HuH-7 (cell line): ENCODE results near the gene AP1G2.
"Not testable (repeated sequence)": the region's sequence is repeated elsewhere in the genome, so short reads cannot be mapped to it uniquely, and the experiment has no call there.

Experiments
- DNase-seq: peaks from one replicate; pipeline ENCODE4 v3.0.0; 2011; ENCODE audit warnings: low spot score

The AP1G2 gene

DNA sequence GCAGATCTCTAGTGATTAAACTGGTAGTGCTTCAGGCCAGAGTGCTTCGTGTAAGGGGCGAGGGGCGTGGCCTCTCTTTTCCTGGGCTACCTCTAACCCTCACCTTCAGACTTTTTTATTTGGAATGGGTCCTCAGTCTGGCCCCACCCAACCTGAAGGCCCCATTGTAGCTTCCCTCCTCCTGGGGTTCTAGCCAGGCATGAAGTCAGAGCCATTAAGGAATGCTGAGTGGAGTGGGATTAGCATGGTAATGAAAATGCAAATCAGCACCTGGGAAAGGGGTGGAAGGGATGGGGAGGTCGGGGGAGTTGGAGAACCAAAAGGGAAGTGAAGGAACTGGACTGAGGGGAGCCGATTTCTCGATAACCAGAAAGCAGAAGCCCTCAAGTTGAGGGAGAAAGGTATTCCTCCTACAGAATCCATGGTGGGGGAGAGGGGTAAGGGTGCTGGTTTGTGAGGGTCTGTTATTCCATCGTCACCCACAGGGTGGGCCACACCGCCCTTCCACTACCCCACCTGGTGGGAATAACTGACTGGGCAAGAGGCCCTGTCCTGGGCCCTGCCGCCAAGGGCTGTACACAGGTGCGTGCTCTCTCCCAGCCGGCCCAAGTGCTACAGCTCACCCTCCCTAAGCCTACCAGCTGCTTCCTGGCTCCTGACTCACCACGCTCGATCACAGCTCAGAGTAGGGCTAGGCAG, 30.1 kb downstream of the AP1G2 start:
- no peak for DNase-seq

DNA sequence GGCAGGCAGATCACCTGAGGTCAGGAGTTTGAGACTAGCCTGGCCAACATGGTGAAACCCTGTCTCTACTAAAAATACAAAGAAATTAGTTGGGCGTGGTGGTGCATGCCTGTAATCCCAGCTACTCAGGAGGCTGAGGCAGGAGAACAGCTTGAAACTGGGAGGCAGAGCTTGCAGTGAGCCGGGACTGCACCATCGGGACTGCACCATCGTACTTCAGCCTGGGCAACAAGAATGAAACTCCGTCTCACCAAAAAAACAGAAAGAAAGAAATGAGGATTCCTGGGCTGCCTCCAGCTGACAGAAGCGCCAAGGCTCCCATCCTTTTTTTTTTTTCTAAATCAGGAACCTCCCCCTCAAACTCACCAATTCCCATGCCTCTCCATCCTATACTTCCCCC, 30.7 kb downstream of the AP1G2 start:
- not testable (repeated sequence) for DNase-seq

DNA sequence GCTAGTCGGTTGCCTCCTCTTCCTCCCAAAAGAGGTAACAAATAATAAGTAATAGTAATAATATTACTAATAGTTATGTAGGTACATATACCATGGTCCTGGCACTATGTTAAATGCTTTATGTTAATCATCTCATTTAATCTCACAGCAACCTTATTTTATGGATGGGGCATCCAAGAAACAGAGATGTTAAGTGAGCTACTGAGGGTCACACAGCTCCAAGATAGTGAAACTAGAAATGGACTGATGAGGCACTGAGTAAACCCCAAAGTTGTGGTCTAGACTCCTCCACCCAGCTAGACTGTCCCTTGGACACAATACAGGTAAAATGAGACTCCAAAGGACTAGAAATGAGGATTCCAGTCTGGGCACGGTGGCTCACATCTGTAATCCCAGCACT, 31.1 kb downstream of the AP1G2 start:
- DNase-seq = no peak

DNA sequence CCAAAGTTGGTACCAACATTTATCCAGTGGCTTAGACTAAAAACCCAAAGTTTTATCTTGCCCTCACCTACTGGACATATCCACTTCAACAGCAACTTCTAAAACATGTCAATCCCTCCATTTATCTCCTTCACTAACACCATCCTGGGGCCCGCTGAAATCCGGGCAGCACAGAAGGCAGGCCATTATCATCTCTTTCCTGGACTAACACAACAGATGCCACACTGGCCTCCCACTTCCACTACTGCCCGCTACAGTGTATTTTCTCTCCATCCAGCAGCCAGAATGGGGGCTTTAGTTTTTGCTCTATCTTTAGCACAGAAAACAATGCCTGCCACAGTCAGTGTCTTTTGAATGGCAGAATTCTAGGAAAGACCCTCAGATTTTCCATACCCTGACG, 31.6 kb downstream of the AP1G2 start:
- no peak for DNase-seq

DNA sequence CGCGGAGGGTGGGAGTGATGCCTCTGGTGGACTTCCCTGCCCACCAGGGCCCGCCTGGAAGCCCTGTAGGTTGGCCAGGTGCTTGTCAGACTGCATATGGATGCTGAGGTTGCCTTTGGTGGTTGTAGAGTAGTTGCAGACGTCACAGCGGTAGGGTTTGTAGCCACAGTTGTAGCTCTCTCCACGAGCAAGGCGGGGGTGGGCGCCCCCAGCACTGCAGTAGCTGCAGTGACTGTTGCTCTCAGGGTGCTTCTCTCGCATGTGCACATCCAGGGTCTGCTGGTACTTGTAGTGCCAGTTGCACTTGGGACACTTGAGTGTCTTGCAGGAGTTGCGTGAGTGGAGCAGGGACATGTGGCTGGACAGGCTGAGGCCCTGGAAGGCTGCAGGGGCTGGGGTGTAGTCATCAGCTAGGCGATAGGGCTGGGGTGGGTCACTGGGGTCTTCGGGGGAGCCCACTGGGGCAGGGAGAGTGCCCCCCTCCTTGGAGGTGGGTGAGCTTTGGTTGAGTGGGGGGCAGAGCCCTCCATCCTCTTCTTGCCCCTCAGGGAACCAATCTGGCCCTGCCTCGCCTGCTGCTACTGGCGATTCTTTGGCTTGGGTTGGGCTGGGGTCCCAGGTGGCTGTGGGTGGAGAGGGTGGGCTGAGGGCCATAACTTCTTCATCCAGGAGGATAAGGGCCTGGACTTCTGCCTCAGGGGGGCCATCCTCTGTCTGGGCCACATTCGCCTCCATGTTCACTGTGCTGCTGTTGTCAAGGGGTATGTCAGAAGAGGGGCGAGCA, 33.7 kb downstream of the AP1G2 start:
- no peak for DNase-seq

DNA sequence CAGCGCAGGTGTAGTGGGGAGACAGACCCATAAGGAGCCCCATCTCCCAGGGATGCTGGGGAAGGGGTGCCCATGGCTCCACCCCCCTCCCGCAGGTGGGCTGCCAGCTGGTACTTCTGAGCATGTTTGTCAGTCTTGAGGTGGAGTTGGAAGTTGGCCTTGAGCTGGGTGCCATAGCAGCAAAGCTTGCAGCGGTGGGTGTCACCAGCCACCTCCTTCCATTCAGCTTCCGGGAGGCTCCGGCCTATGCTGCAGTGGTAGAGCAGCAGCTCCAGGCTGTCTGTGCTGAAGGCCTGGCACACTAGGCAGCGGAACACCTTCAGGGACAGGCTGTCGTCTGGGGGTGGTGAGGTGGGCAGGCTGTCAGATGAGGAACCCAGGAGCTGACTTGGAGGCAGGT, 34.9 kb downstream of the AP1G2 start:
- DNase-seq = no peak

DNA sequence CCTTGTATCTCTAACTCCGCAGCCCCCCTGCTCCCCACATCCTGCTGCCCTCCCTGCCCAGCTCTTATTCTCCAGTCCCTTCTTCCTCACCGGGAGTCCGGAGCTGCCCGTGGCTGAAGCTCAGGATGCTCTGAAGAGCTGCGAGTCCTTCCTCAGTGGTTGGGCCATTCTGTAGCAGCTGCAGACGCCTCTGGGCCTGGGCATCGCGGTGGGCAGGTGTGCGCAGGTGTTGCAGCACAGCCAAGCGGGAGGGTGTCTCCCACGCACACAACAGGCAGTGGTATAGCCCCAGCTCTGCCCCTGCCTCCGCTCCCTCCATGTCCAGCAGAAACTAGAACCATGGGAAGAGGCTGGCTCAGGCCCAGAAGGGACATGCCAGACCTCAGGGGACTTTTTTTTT, 36.2 kb downstream of the AP1G2 start:
- no peak for DNase-seq

DNA sequence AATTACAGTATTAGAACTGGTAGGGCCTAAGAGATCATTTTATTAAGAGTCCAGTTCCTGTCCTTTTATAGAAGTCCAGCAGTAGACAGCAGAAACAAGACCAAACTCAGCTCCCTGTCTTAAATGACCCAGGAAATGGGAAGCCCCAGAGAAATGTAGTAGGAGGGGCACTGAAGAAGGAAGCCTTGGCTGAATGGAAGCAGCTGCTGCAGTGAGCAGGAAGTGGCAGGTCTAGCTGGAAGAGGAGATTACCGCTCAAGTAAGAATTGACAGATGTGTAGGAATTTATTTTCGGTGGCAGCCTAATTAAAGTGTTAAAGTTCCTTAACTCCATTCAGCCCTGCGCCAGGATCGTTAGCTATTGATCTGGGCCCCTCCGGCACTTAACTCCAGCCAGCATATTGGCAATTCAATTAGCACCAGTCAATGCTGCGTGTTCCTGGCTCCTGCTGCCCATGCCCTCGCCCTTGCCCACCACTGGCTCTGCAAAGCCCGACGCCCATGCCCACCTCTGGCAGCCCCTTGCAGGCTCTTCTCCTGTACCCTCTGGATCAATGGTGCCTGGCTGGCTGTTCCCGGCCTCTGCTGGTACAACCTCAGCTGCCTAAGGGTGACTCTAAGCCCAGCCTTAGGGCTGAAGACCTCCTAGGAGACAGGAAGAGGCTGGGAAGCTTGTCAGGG, 37.1 kb downstream of the AP1G2 start:
- DNase-seq = no peak

DNA sequence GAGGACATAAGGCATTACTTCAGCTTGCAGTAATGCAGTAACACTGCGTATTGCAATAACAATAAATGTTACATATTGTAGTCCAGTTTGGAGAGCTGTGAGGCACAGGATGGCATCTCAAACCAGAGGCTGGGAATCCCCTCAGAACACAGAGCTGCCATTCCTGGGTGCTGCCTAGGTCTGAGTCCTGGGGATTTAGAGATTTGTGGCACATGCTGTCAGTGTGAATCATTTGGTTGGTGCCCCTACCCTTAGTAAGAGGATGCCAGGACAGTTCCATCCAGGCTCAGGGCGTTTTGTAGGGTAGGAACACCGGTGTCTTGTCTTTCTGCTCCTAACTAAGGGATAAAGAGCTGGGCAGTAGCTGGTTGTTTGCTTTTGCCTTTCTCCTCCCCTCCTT, 38.6 kb downstream of the AP1G2 start:
- no peak for DNase-seq

DNA sequence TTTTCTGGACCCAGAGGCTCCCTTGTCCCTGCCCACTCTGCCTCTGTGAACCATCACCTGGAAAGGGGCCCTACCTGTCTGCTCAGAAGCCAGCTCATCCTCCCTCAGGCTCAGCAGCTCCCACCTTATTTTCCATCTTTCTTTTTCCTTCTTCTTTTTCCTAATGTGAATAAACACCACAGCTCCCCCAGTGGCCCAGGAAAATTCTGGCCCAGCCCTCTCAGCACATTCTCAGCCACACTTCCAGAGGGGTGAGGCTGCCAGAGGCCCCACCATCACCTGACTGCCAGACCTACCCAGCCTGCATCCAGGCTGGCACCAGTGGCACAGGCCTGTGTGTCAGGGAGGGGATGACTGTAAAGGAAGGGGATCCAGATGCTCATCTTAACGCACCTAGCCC, 39.0 kb downstream of the AP1G2 start:
- DNase-seq = peak; percentile 29

DNA sequence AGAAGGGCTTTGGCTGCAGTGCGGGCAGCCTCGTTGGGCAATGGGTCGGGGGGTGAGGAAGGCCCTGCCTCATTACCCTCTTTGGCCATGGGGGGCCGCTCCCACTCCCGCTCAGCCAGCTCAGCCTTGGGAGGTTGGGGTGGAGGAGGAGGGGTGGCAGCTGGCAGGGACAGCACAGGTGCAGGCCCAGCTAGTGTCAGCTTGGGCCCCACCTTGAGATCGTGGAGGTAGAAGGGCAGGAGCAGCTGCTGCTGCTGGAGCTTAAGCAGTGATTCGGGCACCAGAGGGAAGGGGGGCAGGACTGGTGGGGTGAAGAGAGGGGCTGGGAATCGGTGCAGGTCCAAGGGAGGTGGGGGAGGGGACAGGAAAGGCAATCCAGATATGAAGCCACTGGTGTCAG, 42.0 kb downstream of the AP1G2 start:
- no peak for DNase-seq

DNA sequence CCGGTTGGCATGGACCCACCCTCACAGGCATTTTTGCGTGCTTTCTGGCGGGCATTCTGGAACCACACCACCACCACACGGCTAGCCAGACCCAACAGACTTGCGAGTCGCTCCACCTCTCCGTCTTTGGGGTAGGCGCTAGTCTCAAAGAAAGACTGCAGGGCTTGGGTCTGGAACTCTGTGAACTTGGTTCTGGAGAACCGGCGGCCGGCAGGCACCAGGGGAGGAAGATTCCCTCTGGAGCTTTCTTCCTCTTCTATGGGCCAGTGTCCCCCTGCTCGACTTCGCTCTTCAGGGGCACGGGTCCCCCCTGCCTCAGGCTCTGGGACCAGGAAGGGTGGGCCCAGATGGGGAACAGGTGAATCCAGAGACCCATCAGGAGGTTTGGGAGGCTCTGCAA, 42.6 kb downstream of the AP1G2 start:
- DNase-seq = no peak

DNA sequence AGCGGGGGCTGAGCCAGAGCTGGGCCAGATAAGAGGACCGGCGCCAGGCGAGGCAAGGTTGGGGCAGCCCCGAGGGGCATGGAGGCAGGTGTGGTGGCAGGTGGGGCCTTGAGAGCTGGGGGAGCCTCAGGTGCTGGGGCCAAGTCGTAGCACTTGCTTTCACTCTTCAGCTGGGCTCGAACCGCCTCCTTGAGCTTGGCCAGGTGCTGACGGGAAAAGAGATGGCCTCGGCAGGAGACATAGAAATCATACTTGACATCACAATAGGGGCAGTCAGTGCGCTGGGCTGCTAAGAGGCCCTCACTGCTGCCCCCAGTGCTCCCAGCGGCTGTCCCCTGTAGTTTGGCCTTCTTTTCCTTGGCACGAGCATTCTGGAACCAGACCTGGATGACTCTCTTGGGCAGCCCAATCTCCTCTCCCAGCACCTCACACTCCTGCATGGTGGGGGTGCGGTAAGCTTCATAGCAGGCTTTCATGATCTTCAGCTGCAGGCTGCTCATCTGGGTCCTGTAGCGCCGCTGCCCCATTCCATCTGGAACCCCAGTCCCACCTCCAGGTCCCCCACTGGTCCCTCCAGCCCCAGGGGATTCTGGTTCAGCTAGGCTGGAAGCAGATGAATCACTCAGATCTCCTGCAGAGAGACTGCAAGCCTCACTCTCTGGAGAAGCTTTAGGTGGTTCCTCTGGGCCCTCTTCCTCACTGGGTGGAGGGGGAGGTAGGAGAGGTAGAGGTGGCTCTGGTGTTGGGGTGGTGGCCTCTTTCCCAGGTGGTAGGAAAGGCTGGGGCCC, 44.2 kb downstream of the AP1G2 start:
- DNase-seq = no peak

DNA sequence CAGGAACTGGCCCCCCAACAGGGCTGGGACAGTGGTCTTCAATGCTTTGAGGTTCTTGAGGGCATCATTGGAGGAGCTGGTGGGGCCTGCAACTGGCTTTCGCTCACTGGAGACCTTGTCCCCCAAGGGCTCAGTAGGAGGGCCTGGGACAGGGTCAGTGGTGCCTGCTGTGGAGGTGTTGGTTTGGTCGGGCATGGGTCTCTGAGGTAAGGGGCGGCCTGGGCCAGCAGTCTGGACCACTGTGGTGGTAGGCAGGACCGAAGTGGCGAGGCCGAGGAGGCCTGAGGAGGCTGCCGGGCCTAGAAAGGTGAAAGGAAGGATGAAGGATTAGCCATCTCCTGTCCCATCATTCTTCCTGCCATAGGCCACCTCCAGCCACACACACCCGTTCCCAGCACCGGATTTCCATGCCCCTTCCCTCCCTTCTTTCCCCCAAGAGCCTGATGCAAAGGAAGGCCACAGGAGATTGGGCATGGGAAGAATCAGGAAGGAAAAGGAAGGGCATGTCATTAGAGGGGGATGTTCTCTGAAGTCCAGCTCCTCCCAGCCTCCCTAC, 44.9 kb downstream of the AP1G2 start:
- no peak for DNase-seq

DNA sequence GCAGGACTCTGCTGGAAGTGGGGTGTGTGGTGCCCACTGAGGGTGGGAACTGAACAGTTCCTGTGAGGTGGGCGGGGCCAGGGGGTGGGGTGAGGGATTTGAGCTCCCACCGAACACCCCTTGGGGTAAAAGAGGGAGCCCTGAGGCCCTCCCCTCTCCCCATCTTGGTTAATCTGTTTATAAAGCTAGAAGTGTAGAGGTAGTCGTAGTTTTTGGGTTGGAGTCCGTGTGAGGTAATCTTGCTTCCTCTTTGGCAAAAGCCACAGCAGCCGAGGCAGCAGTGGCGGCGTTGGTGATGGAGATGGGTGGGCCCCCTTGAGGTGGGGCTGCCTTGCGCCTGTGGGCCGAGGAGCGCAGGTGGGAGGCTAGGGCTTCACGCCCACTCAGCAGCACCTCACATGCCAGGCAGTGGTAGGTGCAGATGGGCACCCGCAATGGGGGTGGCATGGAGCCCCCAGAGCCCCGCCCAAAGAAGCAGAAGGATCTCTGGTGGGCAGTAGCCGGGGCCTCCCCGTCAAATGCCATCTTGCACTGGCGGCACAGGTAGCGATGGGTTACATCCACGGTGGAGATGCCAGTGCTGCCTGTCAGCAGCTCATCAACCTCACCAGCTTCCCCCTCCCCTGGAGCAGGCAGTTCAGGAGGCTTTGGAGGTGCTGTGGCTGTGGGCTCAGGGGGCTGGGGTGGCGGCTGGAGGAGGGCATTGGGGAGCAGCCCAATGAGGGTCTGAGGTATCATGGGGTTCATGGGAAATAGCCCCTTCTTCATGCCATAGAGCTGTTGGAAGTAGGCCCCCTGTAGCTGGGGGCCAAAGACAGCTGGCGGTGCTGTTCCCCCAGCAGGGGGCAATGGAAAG, 45.6 kb downstream of the AP1G2 start:
- DNase-seq = no peak

DNA sequence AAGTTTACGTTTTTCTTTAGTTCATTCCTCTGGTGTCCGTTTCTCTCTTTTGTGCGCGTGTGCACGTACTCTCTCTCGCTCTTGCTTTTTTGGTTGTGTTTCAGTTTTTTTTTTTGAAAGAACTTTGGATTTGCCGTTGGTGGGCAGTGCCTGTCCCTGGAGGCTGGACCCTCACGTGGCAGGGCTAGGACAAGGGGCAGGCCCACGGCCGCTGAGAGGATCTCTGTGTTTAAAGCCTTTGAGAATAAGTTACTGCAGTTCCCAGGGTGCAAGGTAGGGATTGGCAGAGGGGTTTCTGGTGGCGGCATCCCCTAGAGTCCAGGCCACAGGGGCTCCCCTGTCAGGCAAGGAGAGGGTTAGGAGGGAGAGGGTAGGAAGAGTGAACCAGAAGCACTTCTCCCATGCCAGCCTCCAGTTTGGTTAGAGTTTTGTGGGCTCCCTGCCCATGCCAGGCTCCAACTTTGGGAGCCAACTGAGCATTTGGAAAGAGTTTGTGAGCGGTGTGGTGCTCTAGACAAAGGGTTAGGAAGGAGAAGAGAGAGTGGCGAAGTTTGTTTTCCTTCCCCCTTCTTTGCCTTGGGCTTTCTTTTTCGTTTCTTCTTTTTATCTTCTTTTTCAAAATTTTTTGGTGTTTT, 46.6 kb downstream of the AP1G2 start:
- DNase-seq = no peak

DNA sequence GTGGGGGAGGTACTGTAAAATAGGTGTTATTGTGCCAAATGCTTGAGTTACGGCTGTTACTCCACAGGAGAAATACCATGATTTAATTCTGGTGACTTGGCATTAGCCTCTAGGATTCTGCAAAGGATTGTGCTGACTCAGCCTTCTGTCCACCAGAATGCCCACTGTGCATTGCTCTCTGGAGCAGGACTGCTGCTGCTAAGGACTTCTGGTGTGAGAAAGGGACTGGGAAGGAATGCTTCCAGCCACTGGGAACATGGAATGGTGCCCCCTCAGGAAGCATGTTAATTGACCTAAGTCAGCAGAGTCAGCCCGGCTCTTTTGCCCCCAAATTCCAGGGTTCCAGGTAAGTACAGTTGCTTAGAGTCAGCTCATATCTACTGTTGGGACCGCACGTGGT, 48.9 kb downstream of the AP1G2 start:
- DNase-seq = no peak

DNA sequence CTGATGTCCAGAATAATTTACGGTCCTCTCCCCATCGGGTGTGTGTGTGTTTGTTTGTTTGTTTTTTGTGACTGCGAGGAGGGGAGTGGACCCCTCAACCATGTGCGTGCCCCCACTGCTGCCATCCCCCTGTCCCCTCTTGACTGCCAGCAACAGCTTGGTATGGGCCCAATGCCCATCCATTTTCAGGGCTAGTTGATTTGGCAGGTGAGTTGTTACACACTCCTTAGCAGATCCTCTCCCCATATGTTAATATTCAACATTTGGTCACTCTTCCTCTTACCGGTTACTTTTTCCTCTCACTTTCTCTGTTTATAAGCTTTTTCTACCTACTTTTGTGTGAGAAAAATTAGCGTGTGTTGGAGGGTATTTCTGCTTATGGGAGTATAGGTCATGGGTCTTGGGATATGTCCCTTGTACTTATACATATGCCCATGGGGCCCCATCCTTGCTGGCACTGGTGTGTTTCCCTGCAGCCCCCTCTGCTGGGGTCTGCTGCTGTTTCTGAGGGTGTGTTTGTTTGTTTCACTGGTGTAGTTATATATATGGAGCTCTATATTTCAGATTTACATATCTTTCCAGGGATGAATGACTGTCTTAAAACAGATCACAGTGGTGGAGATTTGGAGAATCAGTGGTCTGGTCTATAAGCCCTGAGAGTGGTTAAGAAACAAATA, 49.8 kb downstream of the AP1G2 start:
- DNase-seq = no peak

DNA sequence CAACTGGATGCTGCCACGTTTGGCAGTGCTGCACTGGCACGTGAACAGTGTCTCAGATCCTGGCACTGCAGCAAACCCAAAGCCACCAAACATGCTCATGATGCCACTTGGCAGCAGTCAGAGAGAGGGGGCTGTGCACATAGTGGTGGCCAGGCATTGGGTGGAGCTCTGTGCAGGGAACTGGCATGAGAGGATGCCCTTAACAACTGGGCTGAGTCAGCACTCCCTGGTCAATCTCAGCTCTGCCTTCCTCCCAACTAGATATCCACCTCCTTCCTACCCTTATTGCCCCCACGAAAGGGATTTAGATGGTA, 53.0 kb downstream of the AP1G2 start:
- no peak for DNase-seq
